Measurements from ENCODE around the gene ARL13A.

- no peak for TF ChIP-seq CTCF (IDR thresholded peaks at IDR 0.05)
- no peak for TF ChIP-seq EP300 (IDR thresholded peaks at IDR 0.05; ENCODE audit: low read depth)
- no peak for TF ChIP-seq POLR2AphosphoS5 (IDR thresholded peaks at IDR 0.05)
Measured at GRCh38 chrX:100995469-100995868, 26.0 kb downstream of the ARL13A start.

Data from transverse colon (tissue), 4 donors.